Mesenteric fat pad (tissue), 1 donor: ENCODE results near the gene MAP3K6. TPM values are rescaled to one million over a fixed set of nuclear protein-coding genes. Genes with fewer than 3 reads are reported as not detected.

Experiments
- DNase-seq: peaks from one replicate; pipeline ENCODE4 v3.0.0-alpha.2; 2020; ENCODE audit warnings: low spot score
- total RNA-seq: library from RNA; stranded (reverse); fragmentation: NEBNext Ultra II Directional; extraction: Animal tissue kit (Norgen Biotek cat#: 25700); gene quantifications from one replicate; pipeline ENCODE4 v1.2.1, GENCODE V29; 2021
- donor health status: DM: yes; HTN: yes; CAD: no.

MAP3K6 gene
- total RNA-seq, 1 donor from 2014 or later: 95.0 TPM

- no peak for DNase-seq
Observed at GRCh38 chr1:27374362-27375086, 7.8 kb upstream of the MAP3K6 start, which contains the start of gene FCN3. FCN3 (minus strand) TSS chr1:27374824; CDS start chr1:27374818, 6 bp downstream.

GRCh38 chr1:27372808-27373690 lies 6.3 kb upstream of the MAP3K6 start:
- DNase-seq: no peak

GRCh38 chr1:27372022-27372807 lies 5.5 kb upstream of the MAP3K6 start:
- DNase-seq: no peak

- no peak for DNase-seq
Observed at GRCh38 chr1:27368869-27369582, 2.3 kb upstream of the MAP3K6 start.

- DNase-seq: no peak
Observed at GRCh38 chr1:27367160-27367650, 444 bp upstream of the MAP3K6 start.

GRCh38 chr1:27366113-27366410 lies 699 bp downstream of the MAP3K6 start:
- DNase-seq: peak; percentile 93

GRCh38 chr1:27365372-27366112 lies 1.2 kb downstream of the MAP3K6 start:
- DNase-seq: peak; percentile 95

- no peak for DNase-seq
Observed at GRCh38 chr1:27364696-27365371, 1.9 kb downstream of the MAP3K6 start.

GRCh38 chr1:27363766-27364695 lies 2.7 kb downstream of the MAP3K6 start:
- DNase-seq: no peak

GRCh38 chr1:27361553-27361952 lies 5.2 kb downstream of the MAP3K6 start:
- no peak for DNase-seq

- no peak for DNase-seq
Observed at GRCh38 chr1:27361044-27361402, 5.7 kb downstream of the MAP3K6 start.

- DNase-seq: no peak
Observed at GRCh38 chr1:27360159-27361043, 6.4 kb downstream of the MAP3K6 start.

- no peak for DNase-seq
Observed at GRCh38 chr1:27359822-27360158, 7.0 kb downstream of the MAP3K6 start.

- no peak for DNase-seq
Observed at GRCh38 chr1:27358928-27359313, 7.8 kb downstream of the MAP3K6 start.

GRCh38 chr1:27358038-27358927 lies 8.5 kb downstream of the MAP3K6 start:
- DNase-seq: no peak

- peak; percentile 94 for DNase-seq
Observed at GRCh38 chr1:27357281-27358037, 9.3 kb downstream of the MAP3K6 start.
